GM10266 (cell line): ENCODE results near the gene FAM186B.

ENCODE experiments used
- DNase-seq: peaks from one replicate; pipeline ENCODE4 v3.0.0; 2012; ENCODE audit errors: extremely low spot score
- CTCF ChIP-seq: IDR thresholded peaks from 2 replicates; pipeline ENCODE4 v1.5.1; 2012; ENCODE audit warnings: mild to moderate bottlenecking, low read depth; ENCODE audit not compliant: control insufficient read depth, insufficient read depth; ENCODE audit errors: missing control alignments

FAM186B gene

GRCh38 chr12:49643135-49643534 lies 37.7 kb upstream of the FAM186B start:
- no peak for TF ChIP-seq CTCF
- no peak for DNase-seq

- no peak for TF ChIP-seq CTCF
- no peak for DNase-seq
These were observed 36.9 kb upstream of the FAM186B start for GRCh38 chr12:49642370-49642802.

GRCh38 chr12:49641748-49642369 lies 36.4 kb upstream of the FAM186B start:
- TF ChIP-seq CTCF, result no peak
- DNase-seq, result no peak

- DNase-seq, result peak; percentile 79
- peak; percentile 68 for TF ChIP-seq CTCF
These were observed 31.7 kb upstream of the FAM186B start for GRCh38 chr12:49636979-49637755.

- TF ChIP-seq CTCF, result no peak
- DNase-seq, result no peak
These were observed 31.1 kb upstream of the FAM186B start for GRCh38 chr12:49636574-49636973.

- no peak for DNase-seq
- TF ChIP-seq CTCF, result no peak
These were observed 30.2 kb upstream of the FAM186B start for GRCh38 chr12:49635656-49636055.

- DNase-seq, result no peak
- no peak for TF ChIP-seq CTCF
These were observed 29.6 kb upstream of the FAM186B start for GRCh38 chr12:49635036-49635435.
